CD4-positive, alpha-beta memory T cell (primary cell): Measurements from ENCODE around the gene ZNF441. TPM values are rescaled to one million over a fixed set of nuclear protein-coding genes. Genes with fewer than 3 reads are reported as not detected.

Source experiments
- CTCF ChIA-PET: fragments of 350-600 bp; sonication (Branson Sonifier 250); formaldehyde crosslinking; loops from one replicate; lab custom pipeline; 2021; ENCODE audit warnings: inconsistent platforms; ENCODE audit not compliant: partially characterized antibody; lab: Charles Lee
- POLR2A ChIA-PET: fragments of 350-600 bp; sonication (Branson Sonifier 250); formaldehyde crosslinking; loops from one replicate; lab custom pipeline; 2021; ENCODE audit not compliant: partially characterized antibody; lab: Charles Lee
- DNase-seq, 5 donors: peaks; one replicate each; pipeline versions ENCODE4 v3.0.0 to v3.0.0-alpha.2; 2020 to 2022; ENCODE audit warnings: mixed read lengths in 1 of 5
- H3K27ac ChIP-seq: one replicate; pipeline ENCODE4 v1.7.0; 2013; ENCODE audit warnings: low read depth, low read length
- H3K27me3 ChIP-seq: 2 replicates; pipeline ENCODE4 v1.7.0; 2013; ENCODE audit warnings: mild to moderate bottlenecking, low read length, moderate library complexity; ENCODE audit not compliant: insufficient read depth
- H3K36me3 ChIP-seq: 2 replicates; pipeline ENCODE4 v1.7.0; 2013; ENCODE audit warnings: mild to moderate bottlenecking, low read length, moderate library complexity; ENCODE audit not compliant: insufficient read depth
- H3K4me1 ChIP-seq: 2 replicates; pipeline ENCODE4 v1.7.0; 2013; ENCODE audit warnings: mild to moderate bottlenecking, low read length, moderate library complexity; ENCODE audit not compliant: insufficient read depth
- H3K4me3 ChIP-seq, 2 donors: one replicate each; pipeline ENCODE4 v1.7.0; 2013; ENCODE audit warnings: low read length in 2 of 2, mild to moderate bottlenecking in 1 of 2
- H3K9me3 ChIP-seq, 2 donors: one replicate each; pipeline ENCODE4 v1.7.0; 2013; ENCODE audit warnings: low read length in 2 of 2, control low read depth in 1 of 2; ENCODE audit not compliant: control insufficient read depth in 1 of 2
- H3K27ac Mint-ChIP-seq, 7 donors: one replicate each; pipeline ENCODE4 v1.8.0; 2020 to 2021; ENCODE audit warnings: mixed read lengths in 7 of 7, mild to moderate bottlenecking in 6 of 7, inconsistent platforms in 3 of 7, moderate library complexity in 3 of 7
- H3K27me3 Mint-ChIP-seq, 2 donors: one replicate each; pipeline ENCODE4 v1.8.0; 2020 to 2021; ENCODE audit warnings: mixed read lengths in 2 of 2
- H3K36me3 Mint-ChIP-seq, 2 donors: one replicate each; pipeline ENCODE4 v1.8.0; 2020 to 2021; ENCODE audit warnings: mixed read lengths in 2 of 2, inconsistent platforms in 1 of 2, mild to moderate bottlenecking in 1 of 2
- H3K4me1 Mint-ChIP-seq, 4 donors: one replicate each; pipeline ENCODE4 v1.8.0; 2020 to 2021; ENCODE audit warnings: mixed read lengths in 4 of 4, mild to moderate bottlenecking in 1 of 4
- H3K4me3 Mint-ChIP-seq, 8 donors: one replicate each; pipeline ENCODE4 v1.8.0; 2020 to 2021; ENCODE audit warnings: mixed read lengths in 8 of 8, mild to moderate bottlenecking in 7 of 8, moderate library complexity in 6 of 8, inconsistent platforms in 3 of 8
- H3K9me3 Mint-ChIP-seq, 8 donors: one replicate each; pipeline ENCODE4 v1.8.0; 2020 to 2021; ENCODE audit warnings: mixed read lengths in 8 of 8, mild to moderate bottlenecking in 5 of 8, inconsistent platforms in 3 of 8, moderate library complexity in 1 of 8
- intact Hi-C: fragments of 100-400 bp; cut with micrococcal nuclease; formaldehyde crosslinking; loops from one replicate; pipeline ENCODE4 v1.15.1; 2023
- polyA plus RNA-seq, 2 donors: library from polyadenylated mRNA; unstranded; fragments of 300-500 nt; fragmentation: Illumina TruSeq; gene quantifications; one replicate each; pipeline ENCODE4 v1.2.3, GENCODE V29; 2021
- total RNA-seq, 2 experiments: library from RNA; stranded (reverse); gene quantifications; one replicate each; pipeline ENCODE4 v1.2.3, GENCODE V29; 2021

Gene ZNF441
- total and polyA plus RNA-seq, 4 experiments from 2014 or later: 2.3 to 21.5 (median 13.0) TPM

DNA sequence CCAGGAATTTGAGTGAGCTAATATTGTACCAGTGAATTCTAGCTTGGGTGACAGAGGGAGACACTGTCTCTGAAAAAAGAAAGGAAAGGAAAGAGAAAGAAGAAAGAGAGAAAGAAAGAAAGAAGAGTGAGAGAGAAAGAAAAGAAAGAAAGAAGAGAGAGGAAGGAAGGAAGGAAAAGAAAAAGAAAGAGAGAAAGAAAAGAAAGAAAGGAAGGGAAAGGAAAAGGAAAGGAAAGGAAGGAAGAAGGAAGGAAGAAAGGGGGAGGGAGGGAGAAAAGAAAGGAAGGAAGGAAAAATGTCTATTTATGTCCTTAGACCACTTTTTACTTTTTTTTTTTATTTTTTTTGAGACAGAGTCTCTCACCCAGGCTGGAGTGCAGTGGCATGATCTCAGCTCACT is 26.1 kb downstream of the ZNF441 start:
- intact Hi-C loops: no loop called here
- no peak overlapping the region for H3K27ac ChIP-seq
- Mint-ChIP-seq H3K4me1 (peaks cover 6 to 9% (median 7%) of the 10 kb centered on the region in 4 donors), H3K4me3 (no peak overlapping the region), H3K36me3 (peaks cover 4 to 5% of the 10 kb centered on the region in 2 donors), H3K27ac (no peak overlapping the region), H3K9me3 (peaks cover 0 to 42% (median 31%) of the 10 kb centered on the region in 8 donors), H3K27me3 (no peaks in the 10 kb centered on the region)
- CTCF ChIA-PET: no interaction called here
- no peaks in the 10 kb centered on the region for H3K36me3 ChIP-seq
- peaks cover 9% of the 10 kb centered on the region for H3K4me1 ChIP-seq
- no peak overlapping the region for H3K4me3 ChIP-seq
- DNase-seq: no peak
- H3K9me3 ChIP-seq: peaks cover 0 to 8% of the 10 kb centered on the region in 2 donors
- POLR2A ChIA-PET: no interaction called here
- no peaks in the 10 kb centered on the region for H3K27me3 ChIP-seq

DNA sequence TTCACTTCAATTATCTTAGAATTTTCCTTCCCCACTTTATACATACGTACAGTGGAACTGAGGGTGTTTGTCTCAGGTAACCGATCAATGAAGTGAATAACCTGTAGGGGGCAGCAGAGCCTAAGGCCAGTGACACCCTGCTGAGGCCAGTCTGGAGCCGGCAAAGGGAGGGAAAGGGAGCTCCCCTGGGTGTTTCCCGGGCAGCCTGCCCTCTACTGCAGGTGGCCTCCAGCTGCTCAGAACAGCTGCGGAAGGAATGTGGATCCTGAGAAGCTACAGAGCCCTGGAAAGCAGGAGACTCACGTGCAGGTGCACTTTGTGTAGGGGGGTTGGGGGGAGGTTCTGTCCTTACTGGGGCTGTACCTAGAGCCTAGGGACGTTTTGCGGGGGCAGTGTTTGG is 30.7 kb downstream of the ZNF441 start:
- no peaks in the 10 kb centered on the region for H3K36me3 ChIP-seq
- H3K4me3 ChIP-seq: peak overlapping the region in 1 of 2 donors; percentile 58
- POLR2A ChIA-PET: interaction anchor here (0.6 to 2.6 kb wide), 12 partner anchors 14 to 535 kb away, joined by 3 to 13 read pairs (median 4); partner anchors contain the start of genes ZNF440, ZNF441, ZNF700 and ZNF763

DNA sequence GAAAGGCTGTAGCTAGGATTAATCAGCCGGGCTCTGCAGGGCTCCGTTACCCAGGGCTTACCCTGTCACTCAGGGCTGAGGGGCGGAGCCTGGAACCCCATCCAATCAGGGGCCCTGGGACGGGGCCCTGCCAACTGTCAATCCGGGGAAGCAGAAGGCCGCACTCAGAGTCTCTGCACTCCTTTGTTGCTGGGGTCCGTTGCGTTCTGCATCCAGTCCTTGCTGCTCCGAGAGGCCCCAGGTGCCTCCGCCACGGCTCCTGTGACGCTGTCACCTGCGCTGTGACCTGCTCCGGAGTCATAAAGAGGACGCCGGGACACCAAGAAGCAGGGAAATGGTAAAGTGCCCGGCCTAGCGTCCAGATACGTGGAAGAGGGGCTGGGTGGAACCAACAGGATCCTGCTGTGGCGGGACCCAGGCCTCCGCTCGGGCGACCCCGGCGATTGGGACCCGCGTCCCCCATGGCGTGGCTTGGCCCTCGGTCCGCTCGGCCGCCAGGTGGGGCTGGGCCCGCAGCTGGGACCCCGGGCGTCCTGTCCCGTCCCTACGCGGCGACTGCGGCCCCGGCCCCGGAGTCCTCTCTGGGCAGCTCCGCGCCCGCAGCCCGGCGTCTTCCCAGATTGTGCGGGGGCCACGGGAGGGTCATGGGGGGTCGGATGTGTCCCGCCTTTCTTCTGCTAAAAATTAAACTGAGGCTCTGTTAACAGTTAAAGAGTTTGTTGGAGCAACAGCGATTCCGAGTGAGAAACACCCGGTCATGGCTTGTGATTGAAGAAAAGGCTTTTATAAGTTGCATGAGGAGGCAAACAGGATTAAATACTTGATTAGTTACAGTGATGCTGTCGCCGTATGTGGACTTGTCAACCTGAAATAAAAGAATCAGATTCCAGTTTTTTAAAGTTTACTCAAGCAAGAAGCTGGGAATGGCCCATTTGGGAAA is 31.9 kb downstream of the ZNF441 start, which contains the start of gene ZNF491:
TSS of gene ZNF491 (plus strand) at position 133 of the 940 bp plus-strand sequence. CDS start 7,431 bp downstream, outside the sequence.
- no peaks in the 10 kb centered on the region for H3K9me3 ChIP-seq
- peak within 1 kb of the TSS; percentile 64 for H3K27ac ChIP-seq
- H3K4me3 ChIP-seq: peak within 1 kb of the TSS in 1 of 2 donors; percentile 58
- no peaks in the 10 kb centered on the region for H3K27me3 ChIP-seq
- ChIA-PET POLR2A (interaction anchor here (0.6 to 2.6 kb wide), 12 partner anchors 13 to 646 kb away, joined by 3 to 13 read pairs (median 4); partner anchors contain the start of genes ZNF439, ZNF440, ZNF441 and ZNF700), CTCF (interaction anchor here (0.6 to 5.7 kb wide), 34 partner anchors 10 to 1049 kb away, joined by 3 to 92 read pairs (median 4); partner anchors contain the start of genes ZNF136, ZNF20, ZNF439 and ZNF440)
- peaks cover 0 to 11% (median 5%) of the 10 kb centered on the region in 8 donors for H3K9me3 Mint-ChIP-seq
- no peaks in the 10 kb centered on the region for H3K27me3 Mint-ChIP-seq
- H3K4me1 Mint-ChIP-seq: peaks cover 10 to 18% (median 12%) of the 10 kb centered on the region in 4 donors
- no peaks in the 10 kb centered on the region for H3K36me3 ChIP-seq
- peak; percentile 72 to 84 (median 73) for DNase-seq
- H3K27ac Mint-ChIP-seq: peak within 1 kb of the TSS; percentile 75 to 92 (median 88)
- peaks cover 11% of the 10 kb centered on the region for H3K4me1 ChIP-seq
- H3K4me3 Mint-ChIP-seq: peak within 1 kb of the TSS; percentile 87 to 93 (median 90)
- intact Hi-C loops: loop anchor here (1.0 to 5.0 kb wide), 5 partner anchors 16 to 259 kb away; partner anchors contain the start of genes ZNF439, ZNF440 and ZNF823
- H3K36me3 Mint-ChIP-seq: peaks cover 8% of the 10 kb centered on the region in 2 donors

More for the DNA sequence above, 30.7 kb downstream of the ZNF441 start:
- DNase-seq: peak; percentile 74 to 81 (median 78)
- no peak overlapping the region for H3K27ac ChIP-seq
- CTCF ChIA-PET: interaction anchor here (0.6 to 5.7 kb wide), 38 partner anchors 8 to 1050 kb away, joined by 3 to 92 read pairs (median 4); partner anchors contain the start of genes ZNF136, ZNF20, ZNF439 and ZNF440
- Mint-ChIP-seq H3K4me1 (peaks cover 10 to 18% (median 12%) of the 10 kb centered on the region in 4 donors), H3K9me3 (peaks cover 0 to 8% (median 3%) of the 10 kb centered on the region in 8 donors), H3K27me3 (no peaks in the 10 kb centered on the region), H3K36me3 (peaks cover 3 to 5% of the 10 kb centered on the region in 2 donors), H3K4me3 (peak overlapping the region; percentile 87 to 93 (median 90)), H3K27ac (peak overlapping the region in 5 of 7 donors; percentile 56 to 88 (median 70))
- peaks cover 11% of the 10 kb centered on the region for H3K4me1 ChIP-seq
- intact Hi-C loops: loop anchor here (1.0 to 5.0 kb wide), 5 partner anchors 60 to 344 kb away; partner anchors contain the start of gene ZNF823
- H3K27me3 ChIP-seq: no peaks in the 10 kb centered on the region
- no peaks in the 10 kb centered on the region for H3K9me3 ChIP-seq

DNA sequence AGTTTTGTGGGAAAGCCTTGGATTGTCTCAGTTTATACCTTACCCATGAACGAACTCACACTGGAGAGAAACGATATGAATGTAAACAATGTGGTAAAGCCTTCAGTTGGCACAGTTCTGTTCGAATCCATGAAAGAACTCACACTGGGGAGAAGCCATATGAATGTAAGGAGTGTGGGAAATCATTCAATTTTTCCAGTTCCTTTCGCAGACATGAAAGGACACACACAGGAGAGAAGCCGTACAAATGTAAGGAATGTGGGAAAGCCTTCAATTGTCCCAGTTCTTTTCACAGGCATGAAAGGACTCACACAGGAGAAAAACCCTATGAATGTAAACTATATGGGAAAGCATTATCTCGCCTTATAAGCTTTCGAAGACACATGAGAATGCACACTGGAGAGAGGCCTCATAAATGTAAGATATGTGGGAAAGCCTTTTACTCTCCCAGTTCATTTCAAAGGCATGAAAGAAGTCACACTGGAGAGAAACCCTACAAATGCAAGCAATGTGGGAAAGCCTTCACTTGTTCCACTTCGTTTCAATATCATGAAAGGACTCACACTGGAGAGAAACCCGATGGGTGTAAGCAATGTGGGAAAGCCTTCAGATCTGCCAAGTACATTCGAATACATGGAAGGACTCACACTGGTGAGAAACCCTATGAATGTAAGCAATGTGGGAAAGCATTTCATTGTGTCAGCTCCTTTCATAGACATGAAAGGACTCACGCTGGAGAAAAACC is 39.7 kb downstream of the ZNF441 start:
- Histone ChIP-seq H3K4me1 (no peaks in the 10 kb centered on the region), H3K4me3 (no peak overlapping the region), H3K36me3 (no peaks in the 10 kb centered on the region), H3K9me3 (peaks cover 16 to 26% of the 10 kb centered on the region in 2 donors), H3K27ac (no peak overlapping the region), H3K27me3 (no peaks in the 10 kb centered on the region)
- intact Hi-C loops: no loop called here
- peaks cover 0 to 54% (median 47%) of the 10 kb centered on the region in 8 donors for H3K9me3 Mint-ChIP-seq
- no peak overlapping the region for H3K27ac Mint-ChIP-seq
- no peaks in the 10 kb centered on the region for H3K27me3 Mint-ChIP-seq
- peaks cover 24 to 30% of the 10 kb centered on the region in 2 donors for H3K36me3 Mint-ChIP-seq
- ChIA-PET CTCF (interaction anchor here (0.8 to 7.8 kb wide), 2 partner anchors 7 to 157 kb away, joined by 3 to 92 read pairs; partner anchors contain the start of gene ZNF491), POLR2A (no interaction called here)
- peak in 1 of 5 donors; percentile 9 for DNase-seq
- no peak overlapping the region for H3K4me3 Mint-ChIP-seq
- H3K4me1 Mint-ChIP-seq: no peaks in the 10 kb centered on the region

DNA sequence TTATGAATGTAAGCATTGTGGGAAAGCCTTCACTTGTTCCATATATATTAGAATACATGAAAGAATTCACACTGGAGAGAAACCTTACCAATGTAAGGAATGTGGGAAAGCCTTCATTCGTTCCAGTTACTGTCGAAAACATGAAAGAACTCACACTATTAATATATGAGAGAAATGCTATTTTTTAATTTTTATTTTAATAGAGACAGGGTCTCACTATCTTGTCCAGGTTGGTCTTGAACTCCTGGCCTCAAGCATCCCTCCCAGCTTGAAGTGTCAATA is 40.2 kb downstream of the ZNF441 start:
- intact Hi-C loops: no loop called here
- CTCF ChIA-PET: interaction anchor here (0.8 to 7.8 kb wide), 2 partner anchors 8 to 157 kb away, joined by 3 to 92 read pairs; partner anchors contain the start of gene ZNF491
- Mint-ChIP-seq H3K27me3 (no peaks in the 10 kb centered on the region), H3K9me3 (peaks cover 0 to 54% (median 47%) of the 10 kb centered on the region in 8 donors), H3K4me3 (no peak overlapping the region), H3K27ac (no peak overlapping the region), H3K4me1 (no peaks in the 10 kb centered on the region), H3K36me3 (peaks cover 24 to 30% of the 10 kb centered on the region in 2 donors)
- Histone ChIP-seq H3K27me3 (no peaks in the 10 kb centered on the region), H3K36me3 (no peaks in the 10 kb centered on the region), H3K9me3 (peaks cover 16 to 26% of the 10 kb centered on the region in 2 donors), H3K27ac (no peak overlapping the region), H3K4me3 (no peak overlapping the region), H3K4me1 (no peaks in the 10 kb centered on the region)
- POLR2A ChIA-PET: no interaction called here
- DNase-seq: no peak

DNA sequence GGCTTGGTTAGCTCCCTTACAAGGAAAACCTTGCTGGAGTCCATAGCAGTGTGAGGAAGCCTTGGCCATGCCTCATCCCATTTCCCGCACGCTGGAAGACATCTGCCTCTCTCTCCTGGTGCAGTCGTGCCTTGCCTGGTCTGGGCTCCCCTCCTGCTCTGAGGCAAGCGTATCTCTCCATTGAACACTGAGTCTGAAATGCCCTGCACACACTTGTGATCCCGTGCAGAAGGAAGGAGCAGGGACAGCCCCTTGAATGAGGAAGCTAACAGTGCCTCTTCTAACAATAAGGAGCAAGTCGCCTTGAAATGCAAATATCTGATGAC is 46.9 kb downstream of the ZNF441 start:
- CTCF ChIA-PET: interaction anchor here (0.6 to 7.8 kb wide), 4 partner anchors 9 to 327 kb away, joined by 3 to 92 read pairs (median 4); partner anchors contain the start of genes ZNF20 and ZNF491
- Histone ChIP-seq H3K4me3 (peak overlapping the region; percentile 64 to 89), H3K27ac (peak overlapping the region; percentile 56), H3K27me3 (no peaks in the 10 kb centered on the region), H3K4me1 (peaks cover 17% of the 10 kb centered on the region), H3K36me3 (no peaks in the 10 kb centered on the region), H3K9me3 (no peaks in the 10 kb centered on the region)
- Mint-ChIP-seq H3K4me3 (peak overlapping the region; percentile 93 to 96 (median 95)), H3K36me3 (peaks cover 10 to 21% of the 10 kb centered on the region in 2 donors), H3K4me1 (peaks cover 13 to 29% (median 21%) of the 10 kb centered on the region in 4 donors), H3K27me3 (no peaks in the 10 kb centered on the region), H3K27ac (peak overlapping the region; percentile 55 to 91 (median 86)), H3K9me3 (peaks cover 0 to 18% (median 6%) of the 10 kb centered on the region in 8 donors)
- no peak for DNase-seq
- POLR2A ChIA-PET: interaction anchor here (0.7 to 2.0 kb wide), 9 partner anchors 11 to 519 kb away, joined by 3 to 6 read pairs (median 4); partner anchors contain the start of genes ZNF439, ZNF441, ZNF491 and ZNF563
- intact Hi-C loops: loop anchor here (1.0 to 5.0 kb wide), 4 partner anchors 15 to 174 kb away; partner anchors contain the start of genes ZNF441 and ZNF491
